Measurements from ENCODE around the gene SLCO2B1. TPM values are rescaled to one million over a fixed set of nuclear protein-coding genes. Genes with fewer than 3 reads are reported as not detected.

The SLCO2B1 gene
- total RNA-seq, 1 donor from 2014 or later = 20.3 TPM

DNA sequence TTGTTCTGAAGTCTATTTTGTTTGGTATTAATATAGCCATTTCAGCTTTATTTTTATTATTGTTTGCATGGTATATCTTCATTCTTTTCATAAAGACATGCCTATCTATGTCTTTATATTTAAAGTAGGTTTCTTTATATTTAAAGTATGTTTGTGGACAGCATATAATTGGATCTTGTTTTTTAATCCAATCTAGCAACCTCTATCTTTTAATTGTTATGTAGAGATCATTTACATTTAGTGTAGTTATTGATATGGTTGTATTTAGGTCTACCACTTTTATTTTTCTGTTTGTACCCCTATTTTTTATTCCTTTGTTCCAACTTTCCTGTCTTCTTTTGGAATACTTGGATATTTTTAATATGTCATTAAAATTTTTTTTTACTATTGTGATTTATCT, 103.4 kb downstream of the SLCO2B1 start:
- no peak for DNase-seq

Other genes starting within 250 kb of the SLCO2B1 start
- gene XRRA1, start 202.0 kb upstream of the SLCO2B1 start, total RNA-seq = 12.3 TPM
- 35.8 TPM for gene SPCS2, start 201.8 kb upstream of the SLCO2B1 start, total RNA-seq
- gene NEU3, start 162.2 kb upstream of the SLCO2B1 start, total RNA-seq = 24.6 TPM
- not detected for gene OR2AT4, start 54.2 kb upstream of the SLCO2B1 start, total RNA-seq
- 0.51 TPM for gene TPBGL, start 89.7 kb downstream of the SLCO2B1 start, total RNA-seq
- 14.1 TPM for gene ARRB1, start 200.6 kb downstream of the SLCO2B1 start, total RNA-seq
- gene RPS3, start 248.4 kb downstream of the SLCO2B1 start, total RNA-seq = 1,332 TPM

All from tongue (tissue), 2 donors.